T-helper 1 cell (primary cell): Measurements from ENCODE around the gene RSPH9.
A peak's percentile ranks its signal among the peaks of the same experiment; 100 is the strongest.

ENCODE experiments used
- DNase-seq, 5 donors: peaks; one replicate each; pipeline ENCODE4 v3.0.0-alpha.2; 2012 to 2020
- total RNA-seq, 4 donors: gene quantifications; one replicate each; lab custom pipeline; 2026; lab: John Stamatoyannopoulos, UW

RSPH9 gene
- total RNA-seq: 0 to 0.12 (median 0) reads per million in 4 donors

- DNase-seq: peak; percentile 52 to 65 (median 56)
Observed at GRCh38 chr6:43644940-43645612, at the start of gene RSPH9. RSPH9 (plus strand) TSS chr6:43645036; CDS start chr6:43645099, 63 bp downstream.

- DNase-seq: no peak
Observed at GRCh38 chr6:43600595-43600994, 44.2 kb upstream of the RSPH9 start.

- no peak for DNase-seq
Observed at GRCh38 chr6:43604174-43604573, 40.7 kb upstream of the RSPH9 start.

GRCh38 chr6:43606019-43606418 lies 38.8 kb upstream of the RSPH9 start:
- DNase-seq: no peak

- peak in 4 of 5 donors; percentile 19 to 51 (median 35) for DNase-seq
Observed at GRCh38 chr6:43608310-43608763, 36.5 kb upstream of the RSPH9 start.

GRCh38 chr6:43608807-43609206 lies 36.0 kb upstream of the RSPH9 start:
- no peak for DNase-seq

GRCh38 chr6:43609402-43609801 lies 35.4 kb upstream of the RSPH9 start:
- no peak for DNase-seq

- no peak for DNase-seq
Observed at GRCh38 chr6:43610431-43610830, 34.4 kb upstream of the RSPH9 start.

- DNase-seq: no peak
Observed at GRCh38 chr6:43613721-43614395, 31.0 kb upstream of the RSPH9 start.

- DNase-seq: no peak
Observed at GRCh38 chr6:43614396-43614730, 30.5 kb upstream of the RSPH9 start.

- no peak for DNase-seq
Observed at GRCh38 chr6:43616725-43617472, 27.9 kb upstream of the RSPH9 start.

GRCh38 chr6:43621078-43621835 lies 23.6 kb upstream of the RSPH9 start:
- DNase-seq: no peak

- no peak for DNase-seq
Observed at GRCh38 chr6:43621836-43622180, 23.0 kb upstream of the RSPH9 start.

- no peak for DNase-seq
Observed at GRCh38 chr6:43622541-43622940, 22.3 kb upstream of the RSPH9 start.

- DNase-seq: no peak
Observed at GRCh38 chr6:43623880-43624785, 20.7 kb upstream of the RSPH9 start.

- DNase-seq: no peak
Observed at GRCh38 chr6:43624786-43625288, 20.0 kb upstream of the RSPH9 start.

GRCh38 chr6:43625393-43625992 lies 19.3 kb upstream of the RSPH9 start:
- DNase-seq: no peak

GRCh38 chr6:43627008-43627825 lies 17.6 kb upstream of the RSPH9 start:
- peak in 1 of 5 donors; percentile 69 for DNase-seq

GRCh38 chr6:43628393-43629103 lies 16.3 kb upstream of the RSPH9 start:
- DNase-seq: peak; percentile 13 to 70 (median 33)

- peak; percentile 89 to 99 (median 94) for DNase-seq
Observed at GRCh38 chr6:43629104-43629504, 15.7 kb upstream of the RSPH9 start, which contains the start of gene GTPBP2. GTPBP2 (minus strand) TSS chr6:43629264; CDS start chr6:43629162, 102 bp downstream.
